GM18511 (cell line): ENCODE measurements around the gene BTBD16.

Experiments
- ATAC-seq: cut with Tn5 transposase; IDR thresholded peaks from one replicate; pipeline ENCODE4 v1.9.1; 2021; ENCODE audit warnings: mild to moderate bottlenecking, moderate library complexity; ENCODE audit not compliant: unreplicated experiment

The BTBD16 gene

DNA sequence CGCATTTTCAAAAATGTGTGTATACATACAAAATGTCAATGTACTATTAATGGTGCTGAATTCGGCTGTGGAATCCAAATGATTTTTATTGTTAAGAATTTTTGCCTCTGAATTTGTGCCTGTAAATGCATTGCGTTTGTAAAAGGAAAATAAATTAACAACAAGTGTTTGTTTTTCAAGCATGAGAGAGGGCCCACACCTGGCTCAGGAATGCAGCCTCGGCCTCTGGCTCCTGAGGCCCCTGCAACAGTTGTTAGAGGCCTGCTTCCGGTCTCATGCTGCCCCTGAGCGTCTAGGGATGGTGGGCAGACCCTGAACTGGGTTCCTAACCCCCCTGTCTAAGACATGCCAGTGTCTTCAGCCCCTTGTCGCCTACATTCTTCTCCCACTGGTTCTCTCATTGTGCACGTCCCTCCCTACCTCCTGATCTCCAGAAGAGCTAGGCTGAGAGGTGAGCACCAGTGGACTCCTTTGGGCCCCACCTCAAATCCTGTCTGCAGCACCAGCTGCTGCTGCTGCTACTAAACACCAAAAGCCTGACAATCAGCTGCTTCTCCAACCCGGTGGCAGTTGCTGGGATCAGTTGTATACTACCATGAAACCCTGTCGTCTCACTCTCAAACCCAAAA, 1.9 kb upstream of the BTBD16 start:
- ATAC-seq, result no peak

DNA sequence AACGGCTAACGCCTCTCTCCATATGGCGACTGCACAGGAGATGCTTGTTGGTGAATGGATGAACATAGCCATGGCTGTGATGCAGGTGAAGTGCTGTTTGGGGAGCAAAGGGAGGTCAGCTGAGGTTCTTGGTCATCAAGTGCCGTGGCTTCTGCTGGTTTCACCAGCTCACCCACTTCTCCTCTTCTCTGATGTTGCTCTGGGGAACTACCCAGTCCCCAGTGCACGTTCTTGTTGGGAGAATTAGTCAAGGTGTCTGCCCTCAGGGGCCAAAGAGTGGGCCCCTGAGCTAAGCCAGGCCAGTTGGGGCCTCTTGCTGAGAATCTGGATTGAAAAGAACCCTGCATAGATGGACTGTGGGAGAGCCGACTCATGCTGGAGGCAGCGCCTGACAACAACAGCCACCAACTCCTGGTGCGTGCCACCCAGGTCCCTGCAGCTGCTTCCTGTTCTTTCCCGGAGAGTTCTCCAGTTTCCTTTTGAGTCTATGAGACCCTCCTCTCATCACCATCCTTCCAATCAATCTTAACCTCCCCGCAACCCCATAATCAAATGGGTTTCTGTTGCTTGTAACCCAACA, 3.0 kb downstream of the BTBD16 start:
- no peak for ATAC-seq

DNA sequence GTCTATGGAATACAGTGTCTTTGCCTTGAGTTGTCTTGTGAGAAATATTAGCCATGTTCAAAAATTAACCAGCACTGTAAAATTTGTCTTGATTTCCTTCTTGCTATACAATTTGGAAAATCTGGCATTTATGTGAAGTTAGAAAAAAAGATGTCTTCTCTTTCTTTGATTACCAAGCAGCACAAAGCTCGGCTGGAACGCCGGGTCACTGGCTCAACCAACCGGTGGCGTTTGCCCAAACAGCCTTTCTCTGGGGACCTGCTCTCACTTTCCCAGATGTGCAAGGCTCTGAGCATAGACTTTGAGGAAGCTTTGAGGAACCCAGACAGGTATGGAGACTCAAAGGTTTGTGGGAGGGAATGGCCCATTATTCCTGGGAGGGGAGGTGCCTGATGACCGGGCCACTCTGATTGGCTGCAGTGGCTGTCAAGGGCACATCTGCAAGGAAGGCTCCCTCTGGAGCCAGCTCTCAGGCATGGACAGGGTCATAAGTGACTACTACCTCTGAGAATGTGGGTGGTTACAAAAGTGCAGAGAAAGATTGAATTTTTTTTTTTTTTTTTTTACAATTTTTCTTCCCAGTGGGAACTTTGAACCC, 5.6 kb downstream of the BTBD16 start:
- ATAC-seq, result no peak

DNA sequence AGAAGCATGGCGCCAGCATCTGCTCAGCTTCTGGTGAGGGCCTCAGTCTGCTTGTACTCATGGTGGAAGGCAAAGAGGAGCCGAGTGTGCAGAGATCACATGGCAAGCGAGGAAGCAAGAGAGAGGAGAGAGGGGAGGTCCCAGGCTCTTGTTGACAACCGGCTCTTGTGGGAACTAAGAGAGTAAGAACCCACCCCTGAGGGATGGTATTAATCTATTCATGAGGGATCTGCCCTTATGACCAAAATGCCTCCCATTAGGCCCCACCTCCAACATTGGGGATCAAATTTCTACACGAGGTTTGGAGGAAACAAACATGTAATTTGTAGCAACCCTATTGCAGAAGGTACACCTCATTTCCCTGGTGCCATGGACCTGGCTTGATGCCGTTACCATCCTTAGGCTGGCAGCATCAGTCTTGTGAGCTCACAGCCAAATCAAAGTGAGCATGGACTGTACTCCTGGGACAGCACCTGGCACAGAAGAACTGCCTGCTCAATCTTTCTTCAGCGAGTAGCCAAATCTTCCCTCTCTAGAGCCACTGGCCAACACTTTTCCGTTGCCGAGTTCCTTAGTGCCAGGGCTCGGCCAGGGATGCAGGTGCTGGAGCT, 6.5 kb downstream of the BTBD16 start:
- ATAC-seq, result no peak

DNA sequence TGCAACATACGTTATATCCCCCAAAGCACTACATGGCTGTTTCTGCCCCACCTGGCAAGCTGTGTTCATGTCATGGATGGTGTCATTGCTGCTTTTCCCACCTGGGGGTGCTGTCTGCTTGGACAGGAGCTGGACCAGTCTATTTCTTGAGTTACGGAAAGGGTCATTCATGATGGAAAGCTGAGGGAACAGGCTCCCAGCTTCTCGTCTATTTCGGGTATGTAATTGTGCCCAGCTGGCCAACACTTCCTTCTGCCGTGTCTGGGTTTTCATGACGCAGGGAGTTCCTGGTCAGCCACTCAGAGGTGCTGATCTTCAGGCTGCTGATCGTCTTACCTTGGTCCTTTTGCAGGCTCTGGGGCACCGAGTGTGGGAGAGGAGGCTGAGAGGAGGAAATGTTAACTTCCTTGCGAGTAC, 8.6 kb downstream of the BTBD16 start:
- ATAC-seq, result no peak

DNA sequence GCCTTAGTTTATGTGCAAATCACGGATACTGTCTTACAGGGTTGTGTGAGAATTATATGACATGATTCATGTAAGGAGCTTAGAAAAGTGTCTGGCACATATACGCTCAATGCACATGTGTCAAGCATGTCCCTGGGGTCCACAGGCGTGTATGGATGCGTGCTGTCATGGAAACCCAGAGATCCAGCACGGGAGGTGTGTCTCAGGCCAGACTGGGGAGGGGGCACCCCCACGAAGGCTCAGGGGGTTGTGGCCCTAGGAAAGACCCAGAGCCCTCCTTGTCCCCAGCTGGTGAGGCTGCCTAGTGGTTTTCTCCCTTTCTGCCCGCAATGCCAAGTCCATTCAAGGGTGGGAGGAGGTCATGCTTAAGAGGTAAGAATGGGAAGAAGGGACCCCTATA, 9.1 kb downstream of the BTBD16 start:
- ATAC-seq, result no peak

DNA sequence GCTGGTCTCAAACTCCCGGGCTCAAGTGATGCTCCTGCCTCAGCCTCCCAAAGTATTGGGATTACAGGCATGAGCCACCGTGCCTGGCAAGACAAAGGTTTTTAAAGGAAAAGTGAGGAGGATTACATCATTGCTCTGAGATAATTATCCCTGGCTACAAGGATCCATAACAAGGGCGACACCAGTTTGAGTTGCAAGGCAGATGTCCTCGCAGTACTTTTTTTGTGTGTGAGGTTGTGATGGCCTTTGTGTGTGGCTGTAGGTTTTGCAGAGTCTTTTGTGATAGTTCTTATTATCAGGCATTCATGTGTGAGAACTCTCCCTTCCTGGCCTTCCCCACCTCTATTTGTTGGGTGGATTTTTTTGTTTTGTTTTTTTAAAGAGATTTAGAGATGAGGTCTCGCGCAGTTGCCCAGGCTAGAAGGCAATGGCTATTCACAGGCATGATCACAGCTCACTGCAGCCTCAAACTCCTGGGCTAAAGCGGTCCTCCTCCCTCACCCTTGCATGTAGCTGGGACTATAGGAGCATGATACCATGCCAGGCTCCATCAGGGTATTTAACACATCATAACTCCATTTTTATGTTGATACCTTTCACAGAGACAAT, 10.0 kb downstream of the BTBD16 start:
- ATAC-seq, result no peak

DNA sequence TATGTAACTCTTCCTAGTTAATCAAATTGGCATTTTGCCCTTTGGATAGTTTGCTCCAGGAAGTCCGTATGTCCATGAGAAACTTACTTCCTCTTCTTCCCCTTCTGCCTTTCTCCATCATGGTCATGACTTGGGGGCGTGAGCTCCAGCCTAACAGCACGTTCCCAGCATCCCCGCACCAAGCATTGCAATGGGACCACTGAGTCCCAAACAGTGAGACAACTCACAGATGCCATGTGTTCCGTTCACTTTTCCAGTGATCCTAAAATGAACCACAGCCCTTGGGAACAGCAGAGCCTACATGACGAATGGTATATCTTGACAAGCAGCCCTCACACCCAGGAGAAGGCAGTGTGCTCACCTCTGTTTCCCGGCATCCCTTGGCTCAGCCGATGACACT, 10.7 kb downstream of the BTBD16 start:
- no peak for ATAC-seq

DNA sequence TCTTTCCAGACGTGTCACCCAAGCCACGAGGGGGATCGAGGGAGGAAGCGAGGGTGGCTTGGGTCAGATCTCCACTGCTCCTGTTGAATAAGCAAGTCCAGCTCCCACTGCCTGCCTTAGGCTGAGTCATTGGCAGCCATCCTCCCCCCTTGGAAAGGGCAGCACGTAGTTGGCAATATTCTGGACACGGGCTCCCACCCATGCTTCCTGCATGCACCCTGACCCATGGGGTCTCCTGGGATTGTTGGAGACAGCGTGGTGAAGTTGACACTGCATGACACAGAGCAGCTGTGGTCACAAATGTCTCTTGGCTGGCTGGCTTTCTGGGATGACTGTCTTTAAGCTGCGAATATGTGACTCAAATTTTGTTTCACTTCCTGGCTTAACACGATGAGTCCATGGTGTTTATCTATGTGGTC, 11.2 kb downstream of the BTBD16 start:
- no peak for ATAC-seq

DNA sequence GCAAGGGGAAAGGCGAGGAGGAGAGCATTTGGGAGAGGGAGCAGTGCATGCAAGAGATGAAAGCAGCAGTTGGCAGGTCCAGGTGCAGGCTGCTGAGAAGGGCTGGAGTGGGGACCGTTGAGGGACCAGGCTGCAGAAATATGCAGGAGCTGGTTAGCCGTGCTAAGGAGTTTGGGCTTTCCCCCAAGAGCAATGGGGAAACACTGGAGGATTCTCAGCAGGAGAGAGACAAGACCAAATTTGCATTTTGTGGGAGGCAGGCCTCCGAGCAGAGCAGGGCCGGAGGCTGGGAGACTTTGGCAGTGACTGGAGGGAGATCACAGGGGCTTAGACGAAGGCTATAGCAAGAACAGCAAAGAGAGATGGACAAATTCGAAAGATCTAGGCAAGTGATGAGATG, 11.8 kb downstream of the BTBD16 start:
- no peak for ATAC-seq

DNA sequence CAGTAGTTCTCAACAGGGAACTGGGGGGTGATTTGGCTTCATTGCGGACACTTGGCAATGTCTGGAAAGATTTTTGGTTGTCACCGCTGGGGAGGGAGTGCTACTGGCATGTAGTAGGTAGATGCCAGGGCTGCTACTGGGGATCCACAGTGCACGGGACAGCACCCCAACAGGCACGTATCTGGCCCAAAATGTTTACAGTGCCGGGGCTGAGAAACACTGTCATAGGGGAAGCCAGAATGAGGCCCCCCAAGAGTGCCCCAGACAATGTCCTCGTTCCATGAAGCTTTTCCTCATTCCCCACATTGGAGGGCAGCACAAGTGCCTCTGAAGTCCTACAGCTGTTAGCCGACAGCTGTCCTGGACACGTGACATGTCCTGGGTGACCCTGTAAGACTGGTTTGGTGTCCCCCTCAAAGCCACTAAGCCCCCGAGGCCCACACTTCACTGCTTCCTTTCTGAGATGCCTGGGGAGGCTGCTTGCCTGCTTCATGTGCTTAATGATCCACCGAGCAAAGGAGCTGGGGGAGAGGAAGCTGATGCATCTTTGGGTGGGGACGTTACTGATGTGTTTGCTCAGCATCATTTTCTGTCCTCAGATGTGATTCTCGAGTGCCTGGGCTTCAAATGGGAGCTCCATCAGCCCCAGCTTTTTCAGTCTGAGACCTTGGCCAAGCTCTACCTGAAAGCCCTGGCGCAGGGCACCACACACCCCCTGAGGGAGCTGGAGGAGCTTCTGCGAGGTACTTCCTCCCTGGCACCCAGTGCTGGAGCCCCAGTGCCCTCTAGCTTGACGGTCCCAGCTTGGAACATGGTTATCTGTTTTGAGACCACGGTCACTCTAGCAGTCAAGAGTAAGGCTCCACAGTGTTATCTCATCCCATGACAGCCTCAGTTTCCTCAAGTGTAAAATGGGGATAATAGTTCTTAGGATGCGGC, 14.7 kb downstream of the BTBD16 start:
- no peak for ATAC-seq

DNA sequence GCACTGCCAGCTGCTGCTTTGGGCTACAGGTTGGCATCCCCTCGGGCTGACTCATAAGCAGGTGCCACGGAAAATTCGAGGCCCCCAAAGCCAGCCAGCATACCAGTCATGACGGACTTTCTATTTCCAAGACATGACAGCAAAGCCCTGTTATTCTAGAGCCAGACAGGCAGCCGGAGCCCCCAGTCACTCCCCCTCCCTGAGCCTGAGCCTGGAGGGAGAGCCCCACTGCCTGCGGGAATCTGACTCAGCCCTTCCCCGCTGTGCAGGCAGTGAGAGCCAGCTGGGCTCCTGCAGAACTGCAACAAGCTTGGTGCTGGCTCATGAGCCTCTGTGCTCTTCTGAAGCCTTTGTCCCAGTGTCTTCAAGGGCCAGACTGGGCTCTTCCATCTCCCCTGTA, 15.8 kb downstream of the BTBD16 start:
- no peak for ATAC-seq

DNA sequence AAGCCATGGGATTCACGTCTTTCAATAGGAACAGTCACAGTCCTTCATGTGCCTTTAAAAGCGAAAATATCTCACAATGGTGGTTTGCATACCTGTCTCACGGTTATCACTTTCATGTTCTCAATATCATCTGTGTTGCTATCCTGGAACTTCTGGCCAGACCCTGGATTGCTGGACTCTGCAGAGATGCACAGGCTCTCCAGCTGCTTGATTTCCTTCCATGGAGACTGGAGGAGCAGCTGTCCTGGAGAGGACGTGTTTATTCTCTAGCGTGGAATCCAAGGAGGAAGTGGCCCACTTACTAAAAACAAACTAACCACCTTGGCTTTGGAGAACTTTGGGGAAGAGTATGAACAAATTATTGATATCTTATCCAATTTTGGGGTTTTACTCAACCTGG, 16.5 kb downstream of the BTBD16 start:
- ATAC-seq, result no peak

DNA sequence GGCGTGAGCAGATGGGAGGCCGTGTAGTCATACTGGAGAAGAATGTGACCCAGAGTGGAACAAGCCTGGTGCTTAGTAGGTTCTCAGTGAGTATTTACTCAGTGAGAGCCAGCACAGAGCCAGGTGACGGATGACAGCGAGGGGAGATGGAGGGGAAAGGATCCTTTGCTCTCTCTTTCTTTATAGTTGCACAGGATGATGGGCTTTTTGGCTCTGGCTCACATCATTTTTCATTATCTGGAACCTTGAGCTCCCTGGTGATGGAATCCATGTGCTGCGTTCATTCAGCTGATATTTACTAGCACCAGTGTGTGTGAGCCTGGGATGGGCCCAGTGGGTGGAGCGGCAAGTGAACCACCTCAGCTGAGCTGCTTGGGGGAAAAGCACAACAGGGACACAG, 17.2 kb downstream of the BTBD16 start:
- ATAC-seq, result no peak

DNA sequence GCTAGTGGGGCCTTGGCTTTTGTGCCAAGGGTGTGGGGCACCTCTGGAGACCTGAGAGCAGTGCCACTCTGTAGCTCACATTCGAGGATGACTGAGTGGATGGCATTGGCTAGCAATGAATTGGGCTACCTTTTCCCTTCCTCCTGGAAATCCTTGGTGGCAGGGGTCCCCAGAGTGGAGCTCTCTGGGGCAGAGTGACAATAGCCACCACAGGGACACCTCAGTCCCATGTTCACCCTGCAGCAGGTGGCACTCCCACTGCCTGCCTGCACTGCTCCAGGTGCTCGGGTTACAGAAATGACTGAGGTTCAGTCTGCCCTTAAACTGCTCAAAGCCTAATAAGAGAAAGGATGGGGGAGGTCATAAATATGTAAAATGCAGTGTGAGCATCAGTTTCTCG, 17.8 kb downstream of the BTBD16 start:
- ATAC-seq, result no peak

DNA sequence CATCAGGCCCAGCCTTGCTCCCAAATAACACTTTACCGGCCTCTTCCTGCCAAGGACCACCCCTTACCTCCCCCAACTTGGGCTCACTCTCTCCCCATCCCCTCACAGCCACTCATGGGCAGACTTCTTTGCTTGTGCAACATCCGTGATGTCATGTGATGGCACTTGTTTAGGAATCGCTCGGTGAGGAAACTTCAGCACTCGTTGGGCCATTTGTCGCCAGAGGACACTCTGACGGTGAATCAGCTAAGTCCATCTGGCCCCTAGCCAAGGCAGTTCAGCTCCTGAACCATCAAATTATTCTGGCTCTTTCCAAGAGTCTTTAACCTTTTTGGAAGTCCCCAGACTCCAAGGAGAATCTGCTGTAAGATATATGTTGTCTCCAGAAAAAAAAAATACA, 19.2 kb downstream of the BTBD16 start:
- ATAC-seq, result no peak

DNA sequence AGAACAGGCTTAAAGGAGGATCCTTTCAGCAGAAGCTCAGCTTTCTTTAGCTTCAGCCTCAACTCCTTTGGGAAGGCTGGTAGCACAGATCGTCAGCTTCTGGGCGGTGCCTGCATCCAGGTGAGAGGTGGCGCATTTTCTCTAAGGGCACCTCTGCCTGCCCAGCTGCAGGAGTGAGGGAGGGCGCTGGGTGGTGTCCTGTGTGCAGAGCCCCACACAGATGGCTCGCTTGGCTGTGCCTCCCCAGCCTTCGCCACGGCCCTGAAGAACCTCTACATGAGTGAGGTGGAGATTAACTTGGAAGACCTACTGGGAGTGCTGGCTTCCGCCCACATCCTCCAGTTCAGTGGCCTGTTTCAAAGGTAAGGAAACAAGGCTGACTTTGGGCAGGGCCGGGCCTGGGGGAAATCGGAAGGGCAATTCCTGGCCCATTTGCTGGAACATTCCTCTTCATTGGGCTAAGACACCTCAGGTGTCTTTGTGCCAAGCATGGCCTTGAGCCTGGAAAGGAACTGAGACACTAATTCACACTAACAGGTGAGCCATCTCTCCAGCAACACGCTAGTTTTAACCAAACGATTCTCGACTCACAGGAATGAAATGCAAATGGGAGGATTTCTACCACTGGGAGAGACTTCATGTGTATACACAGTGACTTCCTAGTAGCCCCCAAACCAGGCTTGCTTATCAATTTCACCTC, 19.9 kb downstream of the BTBD16 start:
- ATAC-seq, result no peak

DNA sequence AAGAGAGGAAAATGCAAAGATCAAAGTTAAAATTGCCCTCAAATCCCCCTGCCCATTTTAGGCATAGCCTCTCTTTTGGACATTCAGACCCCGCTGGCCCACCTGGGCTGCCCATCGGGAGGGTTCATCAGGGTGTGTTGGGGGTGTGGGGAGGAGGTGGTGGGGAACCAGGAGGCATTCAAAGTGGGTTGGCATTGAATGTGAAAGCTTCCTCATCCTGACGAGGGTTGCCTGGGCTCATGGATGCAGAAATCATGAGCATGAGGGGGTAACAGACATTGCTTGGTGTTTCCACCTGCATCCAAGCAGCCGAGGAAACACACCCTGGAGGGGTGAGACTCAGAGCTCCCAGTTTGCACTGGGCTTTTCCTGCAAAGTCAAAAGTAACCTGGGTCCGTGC, 20.6 kb downstream of the BTBD16 start:
- ATAC-seq, result no peak

DNA sequence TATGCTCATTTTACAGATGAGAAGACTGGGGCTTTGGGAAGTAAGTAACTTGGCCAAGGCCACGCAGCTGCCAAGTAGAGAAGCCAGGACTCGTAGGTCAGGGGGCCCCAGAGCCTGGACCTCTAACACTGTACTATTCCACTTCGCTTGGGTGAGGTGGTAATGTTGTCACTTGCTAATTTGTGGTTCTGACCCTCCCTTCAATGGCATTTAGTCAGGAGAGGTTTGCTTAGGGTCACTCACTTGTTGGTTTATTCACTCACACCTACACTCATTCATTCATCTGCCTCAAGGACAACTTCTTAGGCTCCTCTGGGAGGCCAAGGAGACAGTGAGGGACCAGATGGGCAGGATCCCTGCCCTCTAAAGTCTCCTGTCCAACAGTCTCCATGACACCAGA, 21.3 kb downstream of the BTBD16 start:
- no peak for ATAC-seq
